Natural killer cell (primary cell): Measurements from ENCODE around the gene MRPS18B. TPM values are rescaled to one million over a fixed set of nuclear protein-coding genes. Genes with fewer than 3 reads are reported as not detected.
A peak's percentile ranks its signal among the peaks of the same experiment; 100 is the strongest.

ENCODE experiments used
- ATAC-seq, 3 donors: fragments of 150-1000 bp in 2 of 3; fragments of 200-7000 bp in 1 of 3; cut with Tn5 transposase; 1 replicate in 1 of 3; 2 replicates in 2 of 3; pipeline ENCODE4 v1.10.0; 2021; ENCODE audit warnings: mild to moderate bottlenecking in 2 of 3, moderate library complexity in 2 of 3
- DNase-seq, 2 donors: peaks; one replicate each; pipeline versions ENCODE4 v3.0.0 to v3.0.0-alpha.2; 2013 to 2021; ENCODE audit warnings: mixed read lengths in 1 of 2
- H3K27ac ChIP-seq: one replicate; pipeline ENCODE4 v1.5.1; 2013; ENCODE audit warnings: mild to moderate bottlenecking, low read length
- H3K27me3 ChIP-seq: one replicate; pipeline ENCODE4 v1.6.1; 2013; ENCODE audit warnings: low read length; ENCODE audit not compliant: control insufficient read depth, insufficient read depth
- H3K36me3 ChIP-seq: one replicate; pipeline ENCODE4 v1.6.1; 2013; ENCODE audit warnings: low read length; ENCODE audit not compliant: control insufficient read depth, insufficient read depth
- H3K4me1 ChIP-seq: one replicate; pipeline ENCODE4 v1.6.1; 2013; ENCODE audit warnings: low read length; ENCODE audit not compliant: control insufficient read depth, insufficient read depth
- H3K4me3 ChIP-seq: one replicate; pipeline ENCODE4 v1.5.1; 2013; ENCODE audit warnings: low read length
- H3K9me3 ChIP-seq: one replicate; pipeline ENCODE4 v1.6.1; 2013; ENCODE audit warnings: low read length; ENCODE audit not compliant: control insufficient read depth, insufficient read depth
- H3K27ac Mint-ChIP-seq, 2 donors: one replicate each; pipeline ENCODE4 v1.8.0; 2022; ENCODE audit warnings: mild to moderate bottlenecking in 2 of 2, mixed read lengths in 2 of 2, moderate library complexity in 1 of 2
- H3K27me3 Mint-ChIP-seq, 2 donors: one replicate each; pipeline ENCODE4 v1.8.0; 2022; ENCODE audit warnings: low read depth in 2 of 2, mixed read lengths in 2 of 2
- H3K36me3 Mint-ChIP-seq: one replicate; pipeline ENCODE4 v1.8.0; 2022; ENCODE audit warnings: mixed read lengths
- H3K4me1 Mint-ChIP-seq, 2 donors: one replicate each; pipeline ENCODE4 v1.8.0; 2022; ENCODE audit warnings: mixed read lengths in 2 of 2
- H3K4me3 Mint-ChIP-seq: one replicate; pipeline ENCODE4 v1.8.0; 2022; ENCODE audit warnings: mild to moderate bottlenecking, moderate library complexity, mixed read lengths
- H3K9me3 Mint-ChIP-seq, 2 donors: one replicate each; pipeline ENCODE4 v1.8.0; 2022; ENCODE audit warnings: mixed read lengths in 2 of 2
- CTCF ChIP-seq: fragments of 200-600 bp; IDR thresholded peaks from one replicate; pipeline ENCODE4 v1.8.0; 2022; ENCODE audit warnings: antibody characterized with exemption
- WGBS: methylation state at CpG from one replicate; pipeline ENCODE4 v1.1.7; 2013; ENCODE audit warnings: missing lambda C conversion rate; ENCODE audit not compliant: insufficient coverage; 5-methylcytosine and 5-hydroxymethylcytosine counted together
- intact Hi-C: fragments of 100-400 bp; cut with micrococcal nuclease; formaldehyde crosslinking; loops from one replicate; pipeline ENCODE4 v1.14.2; 2022
- total RNA-seq, 4 donors: library from RNA; stranded (reverse); fragments of 120-200 nt in 1 of 4; gene quantifications; one replicate each; pipeline versions ENCODE4 v1.2.3 to v1.2.4, GENCODE V29; 2013 to 2022

Gene MRPS18B
- total RNA-seq, 3 donors from 2014 or later (not counting 1 experiment from before 2014, with no cell fraction given): 14.2 to 19.9 (median 16.6) TPM

- DNase-seq: peak in 1 of 2 donors; percentile 20
- H3K4me1 ChIP-seq: no peaks in the 10 kb centered on the region
- Mint-ChIP-seq H3K4me1 (peaks cover 7 to 11% of the 10 kb centered on the region in 2 donors), H3K4me3 (no peak overlapping the region), H3K9me3 (no peaks in the 10 kb centered on the region), H3K27ac (no peak overlapping the region), H3K27me3 (no peaks in the 10 kb centered on the region), H3K36me3 (no peaks in the 10 kb centered on the region)
- H3K27ac ChIP-seq: no peak overlapping the region
- no peak for TF ChIP-seq CTCF
- H3K9me3 ChIP-seq: no peaks in the 10 kb centered on the region
- no peak overlapping the region for H3K4me3 ChIP-seq
- WGBS: 23% methylated on average over 1 of the region's 1 CpG
- peaks cover 7% of the 10 kb centered on the region for H3K36me3 ChIP-seq
- H3K27me3 ChIP-seq: no peaks in the 10 kb centered on the region
- ATAC-seq: no peak
- intact Hi-C loops: no loop called here
Observed at GRCh38 chr6:30641048-30641447, 23.4 kb downstream of the MRPS18B start.

- Histone ChIP-seq H3K4me3 (no peak overlapping the region), H3K27me3 (no peaks in the 10 kb centered on the region), H3K27ac (no peak overlapping the region), H3K4me1 (peaks cover 16% of the 10 kb centered on the region), H3K9me3 (no peaks in the 10 kb centered on the region), H3K36me3 (peaks cover 7% of the 10 kb centered on the region)
- Mint-ChIP-seq H3K9me3 (no peaks in the 10 kb centered on the region), H3K4me3 (no peak overlapping the region), H3K27me3 (no peaks in the 10 kb centered on the region), H3K27ac (peak overlapping the region in 1 of 2 donors; percentile 51), H3K4me1 (peaks cover 15 to 29% of the 10 kb centered on the region in 2 donors), H3K36me3 (no peaks in the 10 kb centered on the region)
- no peak for DNase-seq
- intact Hi-C loops: no loop called here
- ATAC-seq: no peak
- WGBS: 96% methylated on average over 2 of the region's 2 CpGs
- no peak for TF ChIP-seq CTCF
Observed at GRCh38 chr6:30643656-30644055, 26.0 kb downstream of the MRPS18B start.

GRCh38 chr6:30644769-30645168 is 27.1 kb downstream of the MRPS18B start:
- Mint-ChIP-seq H3K9me3 (no peaks in the 10 kb centered on the region), H3K27me3 (no peaks in the 10 kb centered on the region), H3K36me3 (no peaks in the 10 kb centered on the region), H3K4me1 (peaks cover 15 to 29% of the 10 kb centered on the region in 2 donors), H3K4me3 (no peak overlapping the region), H3K27ac (peak overlapping the region in 1 of 2 donors; percentile 8)
- no peak overlapping the region for H3K27ac ChIP-seq
- no peak for DNase-seq
- H3K36me3 ChIP-seq: peaks cover 9% of the 10 kb centered on the region
- TF ChIP-seq CTCF: no peak
- H3K4me3 ChIP-seq: no peak overlapping the region
- peaks cover 16% of the 10 kb centered on the region for H3K4me1 ChIP-seq
- intact Hi-C loops: no loop called here
- no peaks in the 10 kb centered on the region for H3K27me3 ChIP-seq
- WGBS: 84% methylated on average over 5 of the region's 5 CpGs
- ATAC-seq: no peak
- no peaks in the 10 kb centered on the region for H3K9me3 ChIP-seq

- Mint-ChIP-seq H3K9me3 (no peaks in the 10 kb centered on the region), H3K27me3 (no peaks in the 10 kb centered on the region), H3K27ac (peak overlapping the region; percentile 82 to 83), H3K4me3 (peak overlapping the region; percentile 7), H3K36me3 (no peaks in the 10 kb centered on the region), H3K4me1 (peaks cover 15 to 27% of the 10 kb centered on the region in 2 donors)
- ATAC-seq (no peak), DNase-seq (no peak)
- WGBS: 95% methylated on average over 1 of the region's 1 CpG
- no peak overlapping the region for H3K27ac ChIP-seq
- TF ChIP-seq CTCF: no peak
- peaks cover 6% of the 10 kb centered on the region for H3K36me3 ChIP-seq
- H3K4me1 ChIP-seq: peaks cover 16% of the 10 kb centered on the region
- H3K9me3 ChIP-seq: no peaks in the 10 kb centered on the region
- intact Hi-C loops: loop anchor here (2.0 kb wide), 3 partner anchors 29 to 75 kb away; partner anchors contain the start of genes MRPS18B, PPP1R10, PPP1R18 and TUBB
- H3K27me3 ChIP-seq: no peaks in the 10 kb centered on the region
- H3K4me3 ChIP-seq: no peak overlapping the region
Observed at GRCh38 chr6:30645989-30646388, 28.3 kb downstream of the MRPS18B start.
